HFFc6 (cell line): ENCODE results near the gene EPS8L3. TPM values are rescaled to one million over a fixed set of nuclear protein-coding genes. Genes with fewer than 3 reads are reported as not detected.
A peak's percentile ranks its signal among the peaks of the same experiment; 100 is the strongest.
"Not testable (repeated sequence)": the region's sequence is repeated elsewhere in the genome, so short reads cannot be mapped to it uniquely, and the experiment has no call there.

Experiments used
- DNase-seq: peaks from one replicate; pipeline ENCODE4 v3.0.0-alpha.2; 2018
- H3K27ac Mint-ChIP-seq: 2 replicates; pipeline ENCODE4 v1.8.0; 2020; ENCODE audit warnings: mild to moderate bottlenecking, mixed read lengths
- H3K27me3 Mint-ChIP-seq: 2 replicates; pipeline ENCODE4 v1.8.0; 2021; ENCODE audit warnings: mild to moderate bottlenecking, moderate library complexity, mixed read lengths; ENCODE audit not compliant: insufficient read depth
- H3K36me3 Mint-ChIP-seq: 2 replicates; pipeline ENCODE4 v1.8.0; 2021; ENCODE audit warnings: low read depth, mixed read lengths
- H3K4me1 Mint-ChIP-seq: 2 replicates; pipeline ENCODE4 v1.8.0; 2020; ENCODE audit warnings: low read depth, mixed read lengths
- H3K4me3 Mint-ChIP-seq: 2 replicates; pipeline ENCODE4 v1.8.0; 2020; ENCODE audit warnings: mild to moderate bottlenecking, moderate library complexity, mixed read lengths
- H3K9me3 Mint-ChIP-seq: 2 replicates; pipeline ENCODE4 v1.8.0; 2020; ENCODE audit warnings: mild to moderate bottlenecking, mixed read lengths
- CTCF ChIP-seq: fragments of 200-600 bp; sonication (generic); IDR thresholded peaks from 2 replicates; pipeline ENCODE4 v1.5.0; 2021; ENCODE audit warnings: antibody characterized with exemption, mild to moderate bottlenecking
- total RNA-seq, 6 experiments: library from RNA; stranded (reverse); fragmentation: NEBNext Ultra II Directional; extraction: Animal tissue kit (Norgen Biotek cat#: 25700); gene quantifications; 2 replicates in 1 of 6; 3 replicates in 5 of 6; pipeline ENCODE4 v1.2.3, GENCODE V29; 2021

Gene EPS8L3
- total RNA-seq, 6 experiments from 2014 or later = not detected

- Mint-ChIP-seq H3K4me1 (peaks cover 3% of the 10 kb centered on the region), H3K27me3 (peaks cover 8% of the 10 kb centered on the region), H3K9me3 (peaks cover 19% of the 10 kb centered on the region), H3K4me3 (peak overlapping the region; percentile 81), H3K36me3 (peaks cover 17% of the 10 kb centered on the region), H3K27ac (peak overlapping the region; percentile 9; the same call in 1 of the 2 replicates)
- TF ChIP-seq CTCF = no peak
- DNase-seq = no peak
These were observed 51.3 kb downstream of the EPS8L3 start for GRCh38 chr1:109712321-109712864.

- H3K9me3 Mint-ChIP-seq = peaks cover 19% of the 10 kb centered on the region
- peak within 1 kb of the TSS; percentile 9 for H3K27ac Mint-ChIP-seq
- peak within 1 kb of the TSS; percentile 81 for H3K4me3 Mint-ChIP-seq
- H3K4me1 Mint-ChIP-seq, H3K27me3 Mint-ChIP-seq, DNase-seq: not testable (repeated sequence)
- H3K36me3 Mint-ChIP-seq = peaks cover 17% of the 10 kb centered on the region
These were observed 52.0 kb downstream of the EPS8L3 start, which contains the start of gene GSTM5 for GRCh38 chr1:109711593-109712320. Gene GSTM5 (plus strand): TSS chr1:109712251. CDS start chr1:109712313, 62 bp downstream.

- H3K4me3 Mint-ChIP-seq, H3K27me3 Mint-ChIP-seq, DNase-seq, H3K27ac Mint-ChIP-seq, H3K4me1 Mint-ChIP-seq: not testable (repeated sequence)
- Mint-ChIP-seq H3K9me3 (peaks cover 20% of the 10 kb centered on the region), H3K36me3 (peaks cover 17% of the 10 kb centered on the region)
These were observed 53.9 kb downstream of the EPS8L3 start for GRCh38 chr1:109709822-109710221.

- H3K4me1 Mint-ChIP-seq, H3K4me3 Mint-ChIP-seq, H3K27ac Mint-ChIP-seq, DNase-seq, H3K27me3 Mint-ChIP-seq: not testable (repeated sequence)
- Mint-ChIP-seq H3K36me3 (peaks cover 25% of the 10 kb centered on the region), H3K9me3 (peaks cover 28% of the 10 kb centered on the region)
These were observed 54.8 kb downstream of the EPS8L3 start for GRCh38 chr1:109708949-109709348.

GRCh38 chr1:109705411-109705810, 58.3 kb downstream of the EPS8L3 start:
- peaks cover 34% of the 10 kb centered on the region for H3K36me3 Mint-ChIP-seq
- H3K4me1 Mint-ChIP-seq = no peaks in the 10 kb centered on the region
- no peak overlapping the region for H3K4me3 Mint-ChIP-seq
- H3K9me3 Mint-ChIP-seq = peaks cover 39% of the 10 kb centered on the region
- no peak overlapping the region for H3K27ac Mint-ChIP-seq
- no peak for TF ChIP-seq CTCF
- DNase-seq = no peak
- peaks cover 8% of the 10 kb centered on the region for H3K27me3 Mint-ChIP-seq

- H3K4me3 Mint-ChIP-seq = no peak overlapping the region
- peaks cover 29% of the 10 kb centered on the region for H3K36me3 Mint-ChIP-seq
- H3K27ac Mint-ChIP-seq = no peak overlapping the region
- H3K9me3 Mint-ChIP-seq = peaks cover 34% of the 10 kb centered on the region
- no peak for TF ChIP-seq CTCF
- H3K4me1 Mint-ChIP-seq = no peaks in the 10 kb centered on the region
- peaks cover 5% of the 10 kb centered on the region for H3K27me3 Mint-ChIP-seq
- no peak for DNase-seq
These were observed 59.5 kb downstream of the EPS8L3 start for GRCh38 chr1:109704173-109704572.

GRCh38 chr1:109702940-109703339, 60.8 kb downstream of the EPS8L3 start:
- not testable (repeated sequence) for H3K4me3 Mint-ChIP-seq, H3K27ac Mint-ChIP-seq, H3K4me1 Mint-ChIP-seq, H3K27me3 Mint-ChIP-seq, DNase-seq
- Mint-ChIP-seq H3K9me3 (peaks cover 21% of the 10 kb centered on the region), H3K36me3 (peaks cover 16% of the 10 kb centered on the region)

Other genes starting within 250 kb of the EPS8L3 start
- gene GPR61, start 224.1 kb downstream of the EPS8L3 start, total RNA-seq = under 1 TPM in 1 of 6 experiments, not detected in 5; 0.12 TPM
- 10 to 100 TPM; 10.6 to 11.7 (median 11.2) TPM for gene GNAI3, start 215.3 kb downstream of the EPS8L3 start, total RNA-seq
- gene GNAT2, start 144.3 kb downstream of the EPS8L3 start, total RNA-seq = under 1 TPM in 3 of 6 experiments, not detected in 3; 0.11 to 0.40 (median 0.34) TPM
- 100 to 1,000 TPM; 127 to 172 (median 139) TPM for gene AMPD2, start 144.1 kb downstream of the EPS8L3 start, total RNA-seq
- 10 to 100 TPM; 16.0 to 27.1 (median 24.8) TPM for gene GSTM4, start 107.8 kb downstream of the EPS8L3 start, total RNA-seq
- 10 to 100 TPM; 32.4 to 53.4 (median 46.1) TPM for gene GSTM2, start 95.9 kb downstream of the EPS8L3 start, total RNA-seq
- gene GSTM1, start 76.1 kb downstream of the EPS8L3 start, total RNA-seq = 10 to 100 TPM; 14.7 to 50.1 (median 46.5) TPM
- gene GSTM5, start 51.7 kb downstream of the EPS8L3 start, total RNA-seq = 1 to 10 TPM; 4.3 to 7.1 (median 5.5) TPM
- 10 to 100 TPM; 36.9 to 51.3 (median 43.6) TPM for gene GSTM3, start 22.9 kb downstream of the EPS8L3 start, total RNA-seq
- gene CSF1, start 146.9 kb upstream of the EPS8L3 start, total RNA-seq = 10 to 100 TPM; 28.7 to 79.3 (median 72.4) TPM
- 10 to 100 TPM; 73.4 to 87.1 (median 74.7) TPM for gene AHCYL1, start 220.8 kb upstream of the EPS8L3 start, total RNA-seq